GM12801 (cell line): Measurements from ENCODE around the gene ZNF420.

ENCODE experiments used
- TF ChIP-seq, protein P1 (sequence below): IDR thresholded peaks from one replicate; pipeline ENCODE4 v1.5.1; 2011; ENCODE audit warnings: control low read depth; ENCODE audit not compliant: insufficient read length; ENCODE audit errors: extremely low read depth

Gene ZNF420

DNA sequence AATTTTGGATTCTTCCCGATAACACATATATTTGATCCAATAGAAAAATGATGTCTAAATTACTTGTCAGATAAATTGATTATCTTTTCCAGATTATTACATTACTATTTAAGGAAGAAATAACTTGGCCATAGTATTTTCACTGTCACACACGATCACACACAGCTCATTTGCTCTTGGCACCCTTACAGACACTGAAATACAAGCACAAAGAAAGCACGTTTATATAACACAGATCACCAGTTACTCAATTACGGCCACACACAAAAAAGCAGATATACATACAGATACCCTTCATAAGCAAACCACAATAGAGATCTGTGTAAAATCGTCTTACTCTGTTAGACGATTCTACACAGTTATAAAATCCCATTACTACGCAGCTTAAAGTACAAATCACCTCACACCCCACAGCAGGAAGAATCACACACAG, 716 bp upstream of the ZNF420 start:
- TF ChIP-seq, protein P1, sequence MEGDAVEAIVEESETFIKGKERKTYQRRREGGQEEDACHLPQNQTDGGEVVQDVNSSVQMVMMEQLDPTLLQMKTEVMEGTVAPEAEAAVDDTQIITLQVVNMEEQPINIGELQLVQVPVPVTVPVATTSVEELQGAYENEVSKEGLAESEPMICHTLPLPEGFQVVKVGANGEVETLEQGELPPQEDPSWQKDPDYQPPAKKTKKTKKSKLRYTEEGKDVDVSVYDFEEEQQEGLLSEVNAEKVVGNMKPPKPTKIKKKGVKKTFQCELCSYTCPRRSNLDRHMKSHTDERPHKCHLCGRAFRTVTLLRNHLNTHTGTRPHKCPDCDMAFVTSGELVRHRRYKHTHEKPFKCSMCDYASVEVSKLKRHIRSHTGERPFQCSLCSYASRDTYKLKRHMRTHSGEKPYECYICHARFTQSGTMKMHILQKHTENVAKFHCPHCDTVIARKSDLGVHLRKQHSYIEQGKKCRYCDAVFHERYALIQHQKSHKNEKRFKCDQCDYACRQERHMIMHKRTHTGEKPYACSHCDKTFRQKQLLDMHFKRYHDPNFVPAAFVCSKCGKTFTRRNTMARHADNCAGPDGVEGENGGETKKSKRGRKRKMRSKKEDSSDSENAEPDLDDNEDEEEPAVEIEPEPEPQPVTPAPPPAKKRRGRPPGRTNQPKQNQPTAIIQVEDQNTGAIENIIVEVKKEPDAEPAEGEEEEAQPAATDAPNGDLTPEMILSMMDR = no peak

- TF ChIP-seq, protein P1 = no peak
These were observed 442 bp downstream of the ZNF420 start for GRCh38 chr19:37078717-37079032.

GRCh38 chr19:37079238-37079637, 1.0 kb downstream of the ZNF420 start:
- TF ChIP-seq, protein P1 = no peak

DNA sequence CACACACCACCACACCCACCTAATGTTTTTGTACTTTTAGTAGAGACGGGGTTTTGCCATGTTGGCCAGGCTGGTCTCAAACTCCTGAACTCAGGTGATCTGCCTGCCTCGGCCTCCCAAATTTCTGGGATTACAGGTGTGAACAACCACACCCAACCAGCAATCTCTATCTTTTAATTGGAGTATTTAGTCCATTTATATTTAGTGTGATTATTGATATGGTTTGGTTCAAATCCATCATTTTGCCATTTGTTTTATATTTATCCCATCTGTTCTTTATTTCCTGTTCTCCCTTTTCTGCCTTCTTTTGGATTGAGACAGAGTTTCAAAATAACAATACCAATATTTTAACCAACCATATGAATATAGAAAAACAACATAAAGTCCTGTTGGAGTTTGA, 4.1 kb downstream of the ZNF420 start:
- TF ChIP-seq, protein P1 = no peak

DNA sequence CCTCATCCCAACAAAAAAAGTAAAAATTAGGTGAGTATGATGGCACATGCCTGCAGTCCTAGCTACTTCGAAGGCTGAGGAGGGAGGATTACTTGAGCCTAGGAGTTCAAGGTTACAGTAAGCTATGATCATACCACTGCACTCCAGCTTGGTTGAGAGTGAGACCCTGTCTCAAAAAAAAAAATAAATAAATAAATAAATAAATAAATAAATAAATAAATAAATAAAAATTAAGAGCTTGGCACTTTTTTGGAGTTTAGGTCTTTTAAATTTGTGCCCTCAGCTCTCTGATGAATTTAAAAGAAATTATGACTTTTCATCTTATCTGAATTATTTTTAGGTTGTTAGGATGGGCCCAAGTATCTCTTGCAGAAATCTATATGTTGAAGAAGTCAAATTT, 8.9 kb downstream of the ZNF420 start:
- TF ChIP-seq, protein P1 = no peak

- TF ChIP-seq, protein P1 = no peak
These were observed 17.6 kb downstream of the ZNF420 start for GRCh38 chr19:37095859-37096258.

DNA sequence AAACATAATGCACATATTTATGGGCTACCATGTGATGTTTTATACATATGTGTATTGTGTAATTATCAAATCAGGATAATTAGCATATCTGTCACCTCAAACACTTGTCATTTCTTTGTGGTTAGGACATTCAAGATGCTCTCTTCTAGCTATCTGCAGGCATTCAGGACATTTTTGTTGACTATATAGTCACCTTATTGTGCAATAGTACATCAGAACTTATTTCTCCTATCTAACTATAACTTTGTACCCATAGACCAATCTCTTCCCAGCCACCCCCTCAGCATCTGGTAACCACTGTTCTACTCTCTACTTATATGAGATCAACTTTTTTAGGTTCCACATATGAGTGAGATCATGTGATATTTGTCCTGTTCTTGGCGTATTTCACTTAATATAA, 20.3 kb downstream of the ZNF420 start:
- TF ChIP-seq, protein P1 = no peak

DNA sequence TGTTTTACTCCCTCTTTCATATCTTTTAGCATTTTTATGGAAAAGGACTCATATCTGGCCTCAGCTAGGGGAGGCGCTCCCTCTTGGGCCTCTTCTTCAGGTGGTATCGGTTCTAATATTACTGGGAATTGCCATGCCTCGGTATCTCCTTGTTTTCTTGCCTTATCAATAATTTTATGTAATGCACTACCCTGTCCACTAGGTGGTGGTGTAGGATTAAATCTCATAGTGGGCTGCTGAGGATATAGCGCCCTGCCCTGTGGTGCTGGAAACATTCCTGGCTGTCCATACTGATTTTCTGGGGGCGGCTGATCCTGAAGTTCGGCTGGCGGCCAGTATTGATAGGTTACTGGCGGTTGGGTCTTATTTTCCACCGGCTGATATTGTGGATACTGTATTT, 35.8 kb downstream of the ZNF420 start:
- TF ChIP-seq, protein P1 = no peak
